ENCODE measurements around the gene TSPEAR.

Gene TSPEAR

DNA sequence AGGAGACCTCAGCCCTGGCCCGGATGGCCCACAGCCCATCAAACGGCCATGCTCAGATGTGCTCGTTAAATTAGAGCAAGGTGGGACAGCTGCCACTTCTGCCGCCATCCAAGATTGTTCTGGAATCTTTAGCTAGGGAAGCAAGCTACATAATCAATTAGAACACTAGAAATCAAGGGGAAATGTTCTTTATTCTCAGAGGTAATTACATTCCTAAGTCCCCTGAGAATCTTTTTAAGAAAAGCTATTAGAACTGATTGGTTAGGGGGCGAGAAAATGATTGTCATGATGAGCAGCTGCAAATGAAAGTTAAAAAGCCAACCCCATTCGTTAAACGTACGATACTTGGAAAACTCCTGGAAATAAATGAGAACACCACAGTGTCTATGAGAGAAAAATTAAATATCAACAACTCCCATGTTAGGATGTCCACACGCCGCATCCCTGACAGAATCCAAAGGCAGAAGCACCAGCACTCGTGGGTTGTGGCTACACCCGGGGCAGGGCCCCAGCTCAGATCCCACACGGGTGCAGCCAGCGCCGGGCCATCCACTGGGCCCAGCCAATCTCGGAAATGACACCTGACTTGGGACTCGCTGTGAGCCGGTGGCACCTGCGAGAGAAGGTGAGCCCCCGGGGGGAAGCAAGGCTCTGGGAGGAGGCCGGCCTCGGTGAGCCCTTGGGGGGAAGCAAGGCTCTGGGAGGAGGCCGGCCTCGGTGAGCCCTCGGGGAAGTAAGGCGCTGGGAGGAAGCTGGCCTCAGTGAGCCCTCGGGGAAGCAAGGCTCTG is 209.0 kb downstream of the TSPEAR start:
- DNase-seq (ENCODE audit: low read depth) = no peak

DNA sequence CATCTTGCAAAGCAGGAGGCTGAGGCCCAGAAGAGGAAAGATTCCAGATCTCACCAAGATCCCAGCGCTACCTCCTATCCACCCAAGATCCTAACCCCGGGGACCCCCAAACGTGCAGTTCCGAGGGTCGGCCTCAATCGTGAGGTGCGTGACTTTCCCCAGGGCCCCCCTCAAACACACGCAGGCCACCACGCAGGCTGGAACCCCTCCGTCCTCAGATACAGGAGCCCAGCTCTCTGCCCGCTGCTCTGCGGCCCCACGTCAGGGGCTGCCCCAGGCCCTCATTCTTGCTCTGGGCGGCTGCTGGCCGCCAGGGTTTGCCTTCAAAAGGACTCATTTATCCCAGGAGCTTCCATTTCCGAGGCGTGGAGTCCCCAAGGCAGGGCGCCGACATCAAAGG is 211.3 kb downstream of the TSPEAR start:
- DNase-seq (ENCODE audit: low read depth) = no peak

DNA sequence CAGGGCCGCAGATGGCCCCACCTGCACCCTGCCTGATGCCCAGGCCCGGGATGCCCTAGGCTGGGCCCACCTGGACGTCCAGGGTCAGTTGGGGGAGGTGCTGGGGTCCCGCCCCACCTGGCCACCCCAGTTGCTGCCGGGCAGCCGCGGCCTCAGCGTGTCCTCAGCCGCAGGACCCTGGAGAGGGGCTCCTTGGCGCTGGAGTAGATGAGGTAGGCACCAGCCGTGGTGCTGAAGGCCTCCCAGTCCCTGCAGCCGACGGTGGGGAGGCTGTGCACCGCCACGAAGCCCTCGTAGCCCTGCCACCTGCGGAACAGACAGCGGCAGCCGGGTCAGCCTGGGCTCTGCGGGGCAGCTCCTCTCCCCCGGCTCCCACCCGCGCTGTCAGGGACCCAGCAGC is 211.7 kb downstream of the TSPEAR start:
- no peak for DNase-seq (ENCODE audit: low read depth)

DNA sequence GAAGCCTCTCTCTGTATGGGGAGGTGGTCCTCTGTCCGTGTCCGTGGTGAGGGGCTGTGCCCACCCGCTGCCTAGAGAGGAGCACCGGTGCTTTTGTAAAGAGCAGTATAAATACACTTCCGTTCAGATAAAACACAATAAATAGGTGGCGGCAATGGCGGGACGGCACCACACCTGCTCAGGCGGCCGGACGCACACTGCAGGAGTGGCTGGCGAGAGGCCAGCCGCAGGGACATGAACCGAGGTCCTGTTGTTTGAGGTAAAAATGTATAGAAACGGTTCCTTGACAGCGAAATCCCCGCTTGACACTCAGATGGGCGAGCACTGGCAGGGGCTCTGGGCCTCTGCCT is 212.2 kb downstream of the TSPEAR start:
- DNase-seq (ENCODE audit: low read depth) = no peak

DNA sequence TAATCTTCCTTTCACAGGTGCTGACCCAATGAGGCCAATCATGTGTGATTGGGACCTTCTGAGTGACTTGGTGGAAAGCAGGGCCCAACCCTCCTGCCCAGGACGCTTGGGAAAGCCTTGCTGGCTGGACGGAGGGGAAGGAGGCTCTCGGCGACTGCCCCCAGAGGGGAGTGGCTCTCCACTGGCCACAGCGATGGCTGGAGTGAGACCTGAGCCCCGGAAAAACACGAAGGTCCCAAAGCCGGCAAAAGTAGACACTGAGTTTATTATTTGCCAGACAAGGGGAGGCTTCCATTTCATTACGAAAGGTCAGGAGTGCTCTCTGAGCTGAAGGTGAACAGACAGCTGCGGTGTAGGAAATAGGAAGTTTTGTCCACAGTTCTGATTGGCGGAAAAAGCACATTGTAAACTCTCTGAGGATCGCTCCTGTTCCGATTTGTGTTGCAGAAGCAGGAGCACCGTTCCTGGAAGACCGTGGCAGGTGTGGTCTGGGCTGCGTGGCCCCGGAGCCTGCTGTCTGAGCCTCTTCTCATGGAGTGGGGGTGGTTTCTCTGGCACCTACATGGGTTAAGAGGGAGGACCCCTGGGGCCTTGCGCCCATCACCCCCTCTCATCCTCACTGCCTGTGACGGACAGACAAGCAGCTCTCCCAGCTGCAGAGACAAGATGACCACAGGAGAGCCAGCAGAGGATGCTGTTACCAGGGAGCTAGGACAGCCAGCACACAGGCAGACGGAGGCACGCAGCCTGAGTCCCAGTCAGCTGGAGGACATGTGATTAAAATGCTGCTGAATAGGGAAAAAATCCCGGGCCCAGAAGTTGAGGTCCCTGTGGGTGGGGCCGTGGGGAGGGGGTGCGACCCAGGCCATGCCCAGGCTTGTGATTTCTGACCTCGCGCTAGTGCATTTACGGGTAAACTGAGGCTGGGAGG is 212.8 kb downstream of the TSPEAR start:
- DNase-seq (ENCODE audit: low read depth) = no peak

DNA sequence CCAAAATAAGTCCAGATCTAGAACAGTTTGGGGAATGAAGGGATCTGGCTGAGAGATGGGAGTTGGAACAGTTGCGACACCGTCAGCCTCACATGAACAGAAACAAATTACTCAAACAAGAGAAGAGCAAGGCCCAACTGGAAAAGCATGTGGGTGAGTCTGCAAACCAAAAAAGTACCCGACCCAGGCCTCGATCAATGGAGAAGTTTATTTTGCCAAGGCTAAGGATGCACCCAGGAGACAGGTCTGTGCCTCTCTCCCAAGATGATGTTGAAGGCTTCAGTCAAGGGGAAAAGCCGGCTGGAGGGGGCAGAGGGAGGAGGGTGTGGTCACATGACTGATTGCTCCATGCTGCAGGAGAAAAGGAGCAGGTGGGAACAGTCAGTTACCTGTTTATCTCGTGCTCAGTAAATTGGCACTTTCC is 213.7 kb downstream of the TSPEAR start:
- no peak for DNase-seq (ENCODE audit: low read depth)

DNA sequence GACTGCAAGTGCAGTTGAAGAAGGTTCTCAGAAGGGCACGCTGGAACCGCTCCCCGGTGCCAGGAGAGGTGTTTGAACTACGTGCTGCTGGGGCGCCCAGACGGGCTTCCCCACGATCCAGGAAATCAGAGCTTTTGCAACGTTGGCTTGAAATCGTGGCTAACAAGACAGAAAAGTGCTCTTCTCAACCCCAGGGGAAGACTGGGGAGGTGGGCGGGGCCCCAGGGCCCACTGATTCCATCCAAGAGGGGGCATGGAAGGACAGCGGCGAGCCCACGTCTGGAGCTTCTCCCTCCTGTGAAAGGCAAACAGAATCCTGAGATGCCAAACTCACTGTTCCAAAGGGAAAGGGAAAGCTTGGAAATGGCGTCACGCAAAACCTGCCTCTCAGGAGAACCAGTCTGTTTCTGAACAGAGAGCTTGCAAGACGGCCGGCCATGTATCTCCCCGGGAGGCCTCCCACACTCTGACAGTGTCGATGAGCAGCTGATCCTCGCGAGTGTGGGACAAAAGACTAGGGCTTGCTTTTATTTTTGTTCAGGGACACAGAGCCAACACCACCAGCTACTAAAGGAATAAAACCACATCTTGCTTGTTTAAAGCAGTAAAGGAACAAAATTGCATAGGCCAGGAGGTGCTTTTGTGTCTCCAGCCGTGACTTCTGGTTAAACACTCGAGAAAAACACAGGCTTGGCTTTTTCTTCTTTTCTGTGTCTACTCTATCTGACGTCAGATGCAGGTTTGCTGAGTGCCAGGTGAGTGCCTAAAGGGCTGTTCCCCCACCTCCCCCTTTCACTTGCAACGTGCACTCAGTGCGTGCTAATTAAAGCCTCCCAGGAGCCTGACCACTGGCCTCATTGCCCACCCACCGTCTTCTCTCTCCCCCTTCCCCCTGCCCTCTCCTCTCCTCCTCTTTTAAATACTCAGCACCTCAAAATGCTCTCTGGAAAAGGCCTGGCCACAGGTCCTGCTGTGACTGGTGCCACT is 214.5 kb downstream of the TSPEAR start:
- no peak for DNase-seq (ENCODE audit: low read depth)

DNA sequence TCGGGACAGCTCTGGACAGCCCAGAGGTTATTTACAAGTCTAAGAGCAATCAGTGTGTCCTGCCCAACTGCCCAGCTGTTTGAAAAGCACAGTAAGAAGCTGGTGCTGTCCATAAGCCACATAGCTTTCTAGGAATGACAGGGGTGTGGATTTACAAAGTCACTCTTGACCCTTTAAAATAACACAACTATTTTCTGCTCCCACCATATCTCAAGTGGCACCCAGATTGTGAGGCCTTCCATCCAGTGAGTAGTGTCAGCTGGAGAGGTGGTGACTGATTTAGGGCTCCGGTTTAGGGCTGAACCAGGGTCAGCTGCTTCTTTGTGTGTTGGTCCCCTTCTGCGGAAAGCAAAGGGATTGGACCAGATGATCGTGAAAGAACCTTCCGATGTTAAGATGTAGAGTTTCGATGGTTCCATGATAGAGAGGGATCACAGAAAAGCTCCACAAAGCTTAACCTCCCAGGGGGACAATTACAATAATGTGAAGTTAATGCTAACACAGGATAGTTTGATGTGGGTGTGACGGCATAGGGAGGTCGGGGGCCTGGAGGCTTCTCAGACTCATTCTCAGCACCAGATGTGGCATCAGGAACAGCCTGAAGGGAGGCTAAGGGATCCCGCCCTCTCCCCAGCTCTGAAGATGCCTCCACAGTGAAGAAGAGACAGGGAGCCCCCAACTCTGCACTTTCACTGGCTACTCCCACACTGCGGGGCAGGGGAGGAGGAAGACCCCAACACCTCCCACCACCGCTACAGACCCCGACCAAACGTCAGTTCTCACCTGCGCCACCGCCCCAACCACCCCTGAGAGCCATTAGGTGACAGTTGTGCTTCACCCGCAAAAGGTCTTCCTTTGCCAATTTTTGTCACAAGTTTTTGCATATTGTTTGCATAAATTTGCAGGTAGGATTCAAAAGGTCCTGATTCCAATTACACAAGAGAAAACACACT is 215.5 kb downstream of the TSPEAR start:
- DNase-seq (ENCODE audit: low read depth) = no peak

DNA sequence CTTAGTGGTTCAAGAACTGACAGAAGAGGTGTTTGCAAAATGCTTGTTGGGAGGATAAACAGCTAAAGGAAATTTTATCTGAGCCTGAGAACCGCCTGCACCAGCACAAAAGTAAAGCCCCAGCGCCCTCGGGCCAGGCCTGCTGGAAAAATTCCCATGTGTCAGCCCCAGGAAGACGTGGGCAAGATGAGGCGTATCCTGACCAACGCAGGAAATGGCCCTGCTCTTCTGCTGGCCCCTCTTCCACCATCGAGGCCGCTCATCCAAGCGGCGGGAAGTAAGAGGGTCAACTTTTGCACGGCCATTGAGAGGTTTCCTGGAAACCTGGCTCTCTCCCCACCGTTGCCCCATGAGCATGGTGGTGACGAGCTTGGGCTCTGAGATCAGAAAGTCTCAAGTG is 216.4 kb downstream of the TSPEAR start:
- DNase-seq (ENCODE audit: low read depth) = no peak

DNA sequence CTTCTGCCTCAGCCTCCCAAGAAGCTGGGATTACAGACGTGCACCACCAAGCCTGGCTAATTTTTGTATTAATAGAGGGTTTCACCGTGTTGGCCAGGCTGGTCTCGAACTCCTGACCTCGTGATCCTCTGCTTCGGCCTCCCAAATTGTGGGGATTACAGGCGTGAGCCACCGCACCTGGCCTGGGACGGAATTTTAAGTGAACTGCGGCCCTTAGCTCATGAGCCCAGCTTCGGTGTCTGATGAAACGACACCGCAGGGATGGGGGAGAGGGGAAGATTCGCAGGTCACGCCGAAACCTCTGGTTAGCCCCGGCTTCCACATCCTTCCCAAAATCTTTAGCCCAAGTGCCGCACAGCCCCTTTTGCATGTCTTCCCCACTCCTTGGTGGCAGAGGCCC is 217.0 kb downstream of the TSPEAR start:
- no peak for DNase-seq (ENCODE audit: low read depth)

DNA sequence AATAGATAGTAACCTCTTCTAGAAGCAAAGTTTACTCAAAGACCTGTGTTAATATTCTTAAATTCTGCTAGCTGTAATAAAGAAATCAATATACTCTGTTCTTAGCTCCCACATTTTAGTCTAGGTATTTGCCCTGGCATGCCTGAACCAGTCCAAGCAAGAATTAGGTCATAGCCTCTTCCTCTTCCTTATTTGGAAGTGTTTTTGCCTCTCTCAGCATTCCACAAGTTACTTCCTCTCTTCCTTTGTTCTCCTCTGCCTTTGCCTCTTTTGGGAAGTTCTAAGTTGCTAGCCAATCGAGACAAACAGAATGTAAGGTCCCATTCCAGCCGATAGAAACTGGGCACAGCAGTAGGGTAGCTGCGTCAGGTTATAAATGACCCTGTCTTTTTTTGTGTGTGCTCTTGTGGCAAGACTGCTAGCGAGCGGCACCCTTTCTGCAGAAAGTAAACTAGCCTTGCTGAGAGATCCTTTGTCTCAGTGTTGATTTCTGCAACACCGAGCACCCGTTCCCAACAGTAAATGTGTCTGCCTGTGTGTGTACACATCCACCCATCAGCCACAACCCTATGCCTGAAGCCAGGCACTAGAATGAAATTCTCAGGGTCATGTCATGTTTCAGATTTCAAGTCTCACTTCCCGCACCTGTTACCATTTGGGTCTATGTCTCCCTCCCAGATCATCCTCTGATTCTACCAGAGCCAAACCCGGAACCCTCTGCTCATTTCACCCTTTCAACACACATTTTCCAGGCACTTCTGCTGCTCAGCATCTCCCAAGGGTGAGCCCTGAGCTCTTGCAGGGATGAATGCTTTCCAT is 218.6 kb downstream of the TSPEAR start:
- no peak for DNase-seq (ENCODE audit: low read depth)

DNA sequence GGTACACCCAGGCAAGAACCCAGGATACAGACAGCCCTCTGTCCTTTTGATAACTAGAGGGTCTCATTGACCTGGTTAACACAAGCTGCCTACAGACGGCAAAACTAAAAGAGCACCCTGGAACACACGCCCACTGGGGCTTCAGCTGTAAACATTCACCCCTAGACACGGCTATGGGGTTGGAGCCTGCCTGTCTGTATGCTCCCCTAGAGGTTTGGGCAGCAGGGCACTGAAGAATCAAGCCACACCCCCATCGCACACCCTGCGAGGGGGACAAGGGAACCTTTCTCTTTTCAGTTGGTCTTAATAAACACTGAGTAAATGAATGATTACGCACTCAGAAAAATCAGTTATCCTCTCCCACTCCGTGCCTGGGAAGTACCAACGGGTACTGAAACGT is 220.6 kb downstream of the TSPEAR start:
- DNase-seq (ENCODE audit: low read depth) = no peak

DNA sequence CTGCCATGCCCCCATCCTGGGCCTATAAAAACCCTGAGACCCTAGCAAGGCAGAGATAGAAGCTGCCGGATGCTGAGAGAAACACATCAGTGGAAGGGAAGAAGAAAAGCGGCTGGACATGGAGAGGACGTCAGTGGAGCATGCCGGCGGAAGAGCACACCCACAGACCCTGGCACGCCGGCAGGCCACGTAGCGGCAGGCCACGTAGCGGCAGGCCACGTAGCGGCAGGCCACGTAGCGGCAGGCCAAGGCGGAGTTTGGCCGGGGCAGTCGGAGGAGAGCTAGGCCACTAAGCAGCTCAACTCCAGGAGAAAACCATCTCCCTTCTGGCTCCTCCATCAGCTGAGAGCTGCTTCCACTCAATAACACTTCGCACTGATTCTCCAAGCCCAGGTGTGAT is 221.0 kb downstream of the TSPEAR start:
- DNase-seq (ENCODE audit: low read depth) = no peak

DNA sequence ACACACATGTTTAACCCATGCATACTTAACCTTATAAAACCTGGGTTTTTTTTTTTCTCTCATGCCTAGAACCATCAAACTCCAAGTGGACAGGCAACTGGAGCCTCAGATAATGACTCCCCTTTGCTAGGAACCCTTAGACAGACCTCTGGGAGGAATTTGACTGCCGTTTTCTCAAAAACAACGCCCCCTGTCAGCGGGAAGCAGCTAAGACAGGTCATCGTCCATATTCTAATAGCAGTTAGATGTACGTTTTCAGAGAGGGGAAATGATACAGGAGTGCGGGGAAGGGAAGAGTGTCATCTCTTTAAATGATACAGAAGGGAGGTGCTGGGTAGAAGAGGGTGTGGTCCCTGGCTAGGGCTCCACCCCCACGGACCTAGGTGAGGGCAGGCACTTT is 221.4 kb downstream of the TSPEAR start:
- DNase-seq (ENCODE audit: low read depth) = no peak

DNA sequence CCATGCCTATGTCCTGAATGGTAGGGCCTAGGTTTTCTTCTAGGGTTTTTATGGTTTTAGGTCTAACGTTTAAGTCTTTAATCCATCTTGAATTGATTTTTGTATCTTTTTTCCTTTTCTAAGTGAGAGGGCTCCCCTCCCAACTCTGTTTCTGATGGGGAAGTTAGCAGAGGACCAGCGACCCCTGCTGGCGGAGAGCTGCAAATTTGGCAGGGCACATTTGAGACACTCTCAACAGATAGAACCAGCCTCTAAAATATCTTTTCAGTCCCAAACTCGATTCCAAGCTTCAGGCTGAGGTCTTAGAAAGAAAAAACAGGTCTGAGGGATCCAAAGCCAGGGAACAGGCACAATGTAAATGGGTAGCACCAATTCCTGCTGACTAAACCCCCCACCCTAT is 223.5 kb downstream of the TSPEAR start:
- no peak for DNase-seq (ENCODE audit: low read depth)

DNA sequence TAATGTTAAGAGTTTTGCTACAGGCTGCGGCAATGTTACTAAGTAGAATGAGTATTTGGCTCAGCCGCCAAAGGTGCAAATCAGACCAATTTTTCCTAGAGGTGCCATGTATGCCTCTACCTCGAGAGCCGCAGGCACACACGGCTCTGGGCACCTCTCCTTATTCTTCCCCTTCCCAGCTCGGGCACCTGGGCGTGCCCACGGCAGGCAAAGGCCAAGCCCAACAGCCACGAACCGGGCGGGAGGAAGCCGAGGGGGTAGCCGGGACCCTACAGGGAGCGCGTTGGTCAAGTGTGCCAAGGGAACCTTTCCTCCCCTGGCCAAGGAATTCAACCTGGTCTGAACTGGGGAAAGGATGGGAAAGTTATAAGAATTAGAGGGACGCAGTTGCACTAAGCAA is 225.1 kb downstream of the TSPEAR start:
- no peak for DNase-seq (ENCODE audit: low read depth)

DNA sequence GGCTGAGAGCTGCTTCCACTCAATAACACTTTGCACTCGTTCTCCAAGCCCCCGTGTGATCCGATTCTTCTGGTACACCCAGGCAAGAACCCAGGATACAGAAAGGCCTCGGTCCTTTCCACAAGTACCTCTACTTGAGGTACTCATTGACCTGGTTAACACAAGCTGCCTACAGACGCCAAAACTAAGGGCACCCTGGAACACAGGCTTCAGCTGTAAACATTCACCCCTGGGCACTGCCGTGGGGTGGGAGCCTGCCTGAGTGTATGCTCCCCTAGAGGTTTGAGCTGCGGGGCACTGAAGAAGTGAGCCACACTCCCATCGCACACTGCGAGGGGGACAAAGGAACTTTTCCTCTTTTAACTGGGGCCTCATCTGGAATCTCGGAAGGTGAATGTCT is 225.6 kb downstream of the TSPEAR start:
- DNase-seq (ENCODE audit: low read depth) = no peak

DNA sequence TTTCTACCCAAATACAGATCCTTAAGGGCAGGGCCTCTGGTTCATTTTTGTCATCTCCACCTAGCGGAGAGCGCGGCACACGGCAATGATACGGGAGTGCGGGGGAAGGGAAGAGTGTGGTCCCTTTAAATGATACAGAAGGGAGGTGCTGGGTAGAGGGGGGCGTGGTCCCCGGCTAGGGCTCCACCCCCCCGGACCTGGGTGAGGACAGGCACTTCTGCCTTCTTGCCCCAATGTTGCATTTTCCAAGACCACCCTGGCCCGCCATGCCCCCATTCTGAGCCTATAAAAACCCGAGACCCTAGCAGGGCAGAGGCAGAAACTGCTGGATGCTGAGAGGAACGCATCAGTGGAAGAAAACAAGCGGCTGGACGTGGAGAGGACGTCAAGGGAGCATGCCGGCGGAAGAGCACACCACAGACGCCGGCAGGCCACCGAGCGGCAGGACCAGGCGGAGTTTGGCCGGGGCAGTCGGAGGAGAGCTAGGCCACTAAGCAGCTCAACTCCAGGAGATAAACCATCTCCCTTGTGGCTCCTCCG is 226.0 kb downstream of the TSPEAR start:
- no peak for DNase-seq (ENCODE audit: low read depth)

DNA sequence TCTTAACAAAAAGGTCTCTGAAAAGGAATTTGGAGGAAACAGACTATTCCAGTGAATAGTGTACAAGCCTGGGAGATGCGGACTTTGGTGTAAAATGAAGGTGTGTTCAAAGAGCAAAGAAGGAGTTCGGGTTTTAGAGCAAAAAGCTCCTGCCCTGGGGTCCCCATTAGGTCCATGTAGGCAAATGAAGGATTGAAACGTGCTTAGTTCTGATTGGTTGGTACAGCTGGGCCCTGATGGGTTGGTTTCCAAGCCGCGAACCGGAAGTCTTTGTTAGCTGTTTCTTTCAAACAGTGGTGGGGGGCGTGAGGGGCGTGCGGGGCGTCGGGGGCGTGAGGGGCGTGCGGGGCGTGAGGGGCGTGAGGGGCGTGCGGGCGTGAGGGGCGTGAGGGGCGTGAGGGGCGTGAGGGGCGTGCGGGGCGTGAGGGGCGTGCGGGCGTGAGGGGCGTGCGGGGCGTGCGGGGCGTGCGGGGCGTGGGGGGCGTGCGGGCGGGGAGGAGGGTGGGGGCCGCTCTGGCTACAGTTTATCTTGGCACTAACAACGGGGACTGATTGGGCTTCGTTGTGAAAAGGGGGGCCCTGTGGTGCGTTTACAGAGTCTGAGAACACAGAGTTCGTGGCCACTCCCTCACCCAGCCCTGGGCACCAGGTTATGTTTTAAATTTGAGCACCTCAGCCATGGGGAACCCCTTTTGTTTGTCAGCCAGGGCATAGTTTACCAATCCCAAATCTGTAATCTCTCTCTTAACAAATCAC is 226.7 kb downstream of the TSPEAR start:
- no peak for DNase-seq (ENCODE audit: low read depth)
